HEK293T (cell line): ENCODE data around the gene ASTN2.

Experiments used
- ARNT ChIP-seq: fragments of 450-650 bp; IDR thresholded peaks from 2 replicates; pipeline ENCODE4 v1.6.1; 2017; ENCODE audit warnings: mild to moderate bottlenecking
- BHLHE40 ChIP-seq: fragments of 450-650 bp; IDR thresholded peaks from 2 replicates; pipeline ENCODE4 v1.6.1; 2016; ENCODE audit warnings: mild to moderate bottlenecking, moderate library complexity, borderline replicate concordance
- ELF4 ChIP-seq: fragments of 450-650 bp; IDR thresholded peaks from 2 replicates; pipeline ENCODE4 v1.6.1; 2017; ENCODE audit warnings: antibody characterized with exemption
- FOXA1 ChIP-seq: fragments of 450-650 bp; IDR thresholded peaks from 2 replicates; pipeline ENCODE4 v1.6.1; 2016; ENCODE audit warnings: mild to moderate bottlenecking
- FOXK2 ChIP-seq: fragments of 450-650 bp; IDR thresholded peaks from 2 replicates; pipeline ENCODE4 v1.6.1; 2016; ENCODE audit warnings: mild to moderate bottlenecking
- FOXM1 ChIP-seq: fragments of 450-650 bp; IDR thresholded peaks from 2 replicates; pipeline ENCODE4 v1.6.1; 2017; ENCODE audit warnings: mild to moderate bottlenecking, borderline replicate concordance
- HDGF ChIP-seq: fragments of 450-650 bp; IDR thresholded peaks from 2 replicates; pipeline ENCODE4 v1.6.1; 2017; ENCODE audit warnings: antibody characterized with exemption, borderline replicate concordance
- L3MBTL2 ChIP-seq: fragments of 450-650 bp; conservative IDR thresholded peaks from 2 replicates; pipeline ENCODE4 v1.6.1; 2016; ENCODE audit warnings: mild to moderate bottlenecking
- LEF1 ChIP-seq: fragments of 450-650 bp; IDR thresholded peaks from 2 replicates; pipeline ENCODE4 v1.6.1; 2017; ENCODE audit warnings: mild to moderate bottlenecking, borderline replicate concordance
- SP1 ChIP-seq: fragments of 450-650 bp; IDR thresholded peaks from 2 replicates; pipeline ENCODE4 v1.6.1; 2017
- SUZ12 ChIP-seq: fragments of 450-650 bp; IDR thresholded peaks from 2 replicates; pipeline ENCODE4 v1.6.1; 2016; ENCODE audit warnings: mild to moderate bottlenecking
- ZNF384 ChIP-seq: fragments of 450-650 bp; IDR thresholded peaks from 2 replicates; pipeline ENCODE4 v1.6.1; 2016
- TF ChIP-seq, protein P1 (sequence below): fragments of 450-650 bp; IDR thresholded peaks from 2 replicates; pipeline ENCODE4 v1.6.1; 2016

DNA sequence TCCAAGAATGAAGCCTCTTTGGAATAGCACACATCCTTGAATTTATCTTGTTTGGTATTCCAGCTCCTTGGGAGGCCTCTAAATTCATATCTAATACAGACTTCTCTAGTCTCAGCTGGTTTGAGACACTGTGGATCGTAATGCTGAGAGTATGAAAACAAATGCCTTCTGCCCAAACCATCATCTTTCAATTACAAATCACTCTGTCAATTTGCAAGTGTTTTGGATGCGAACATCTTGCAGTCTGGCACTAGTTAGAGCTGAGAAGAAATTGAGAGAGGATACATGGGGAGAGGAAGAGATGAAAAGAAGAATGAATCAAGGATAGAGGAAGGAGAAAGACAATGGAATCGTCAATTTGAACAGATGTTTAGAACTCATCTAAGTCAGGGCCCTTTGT is 342.6 kb downstream of the ASTN2 start:
- TF ChIP-seq HDGF (no peak), SP1 (no peak), BHLHE40 (no peak), FOXM1 (no peak), FOXK2 (no peak), ARNT (no peak), ELF4 (no peak), FOXA1 (no peak), ZNF384 (no peak), SUZ12 (no peak), LEF1 (no peak), L3MBTL2 (no peak)
- TF ChIP-seq, protein P1, sequence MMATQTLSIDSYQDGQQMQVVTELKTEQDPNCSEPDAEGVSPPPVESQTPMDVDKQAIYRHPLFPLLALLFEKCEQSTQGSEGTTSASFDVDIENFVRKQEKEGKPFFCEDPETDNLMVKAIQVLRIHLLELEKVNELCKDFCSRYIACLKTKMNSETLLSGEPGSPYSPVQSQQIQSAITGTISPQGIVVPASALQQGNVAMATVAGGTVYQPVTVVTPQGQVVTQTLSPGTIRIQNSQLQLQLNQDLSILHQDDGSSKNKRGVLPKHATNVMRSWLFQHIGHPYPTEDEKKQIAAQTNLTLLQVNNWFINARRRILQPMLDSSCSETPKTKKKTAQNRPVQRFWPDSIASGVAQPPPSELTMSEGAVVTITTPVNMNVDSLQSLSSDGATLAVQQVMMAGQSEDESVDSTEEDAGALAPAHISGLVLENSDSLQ: no peak
